Measurements from ENCODE around the gene HIF1AN. TPM values are rescaled to one million over a fixed set of nuclear protein-coding genes. Genes with fewer than 3 reads are reported as not detected.

HIF1AN gene
- total RNA-seq, 3 donors from 2014 or later (not counting 1 experiment from before 2014, with no cell fraction given), result 52.0 to 66.4 (median 58.7) TPM

DNA sequence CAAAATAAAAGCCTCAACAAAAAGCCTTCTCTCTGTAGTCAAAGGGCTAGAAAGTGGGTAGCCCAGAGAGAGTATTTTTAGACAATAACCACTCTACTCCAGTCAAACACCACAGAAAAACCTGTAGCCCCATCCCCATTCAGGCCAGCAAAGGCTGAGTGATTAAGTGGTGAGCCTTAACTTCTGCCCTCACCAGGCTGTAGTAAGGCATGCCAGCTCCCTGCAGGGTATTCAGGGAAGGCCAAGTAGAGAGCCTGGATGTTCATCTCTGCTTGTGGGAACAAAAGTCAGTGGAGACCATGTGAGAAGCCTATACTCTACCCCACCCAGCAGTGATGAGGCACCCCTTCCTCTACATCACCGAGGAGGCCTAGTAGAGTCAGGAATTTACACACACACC lies 51.2 kb downstream of the HIF1AN start:
- Mint-ChIP-seq H3K9me3 (no peaks in the 10 kb centered on the region), H3K4me1 (no peaks in the 10 kb centered on the region), H3K27me3 (ENCODE audit: low read depth in 2 of 2) (peaks cover 38 to 67% of the 10 kb centered on the region in 2 donors), H3K4me3 (no peak overlapping the region), H3K27ac (no peak overlapping the region), H3K36me3 (peaks cover 15% of the 10 kb centered on the region)
- no peak for ATAC-seq
- Histone ChIP-seq H3K9me3 (ENCODE audit: control insufficient read depth, insufficient read depth, low read length) (no peaks in the 10 kb centered on the region), H3K36me3 (ENCODE audit: control insufficient read depth, insufficient read depth, low read length) (no peaks in the 10 kb centered on the region), H3K27ac (ENCODE audit: low read length) (no peak overlapping the region), H3K4me1 (ENCODE audit: control insufficient read depth, insufficient read depth, low read length) (no peaks in the 10 kb centered on the region), H3K27me3 (ENCODE audit: control insufficient read depth, insufficient read depth, low read length) (peaks cover 23% of the 10 kb centered on the region), H3K4me3 (ENCODE audit: low read length) (no peak overlapping the region)
- no peak for DNase-seq
- WGBS (ENCODE audit: insufficient coverage), result 17% methylated on average over 1 of the region's 1 CpG
- TF ChIP-seq, protein P1, sequence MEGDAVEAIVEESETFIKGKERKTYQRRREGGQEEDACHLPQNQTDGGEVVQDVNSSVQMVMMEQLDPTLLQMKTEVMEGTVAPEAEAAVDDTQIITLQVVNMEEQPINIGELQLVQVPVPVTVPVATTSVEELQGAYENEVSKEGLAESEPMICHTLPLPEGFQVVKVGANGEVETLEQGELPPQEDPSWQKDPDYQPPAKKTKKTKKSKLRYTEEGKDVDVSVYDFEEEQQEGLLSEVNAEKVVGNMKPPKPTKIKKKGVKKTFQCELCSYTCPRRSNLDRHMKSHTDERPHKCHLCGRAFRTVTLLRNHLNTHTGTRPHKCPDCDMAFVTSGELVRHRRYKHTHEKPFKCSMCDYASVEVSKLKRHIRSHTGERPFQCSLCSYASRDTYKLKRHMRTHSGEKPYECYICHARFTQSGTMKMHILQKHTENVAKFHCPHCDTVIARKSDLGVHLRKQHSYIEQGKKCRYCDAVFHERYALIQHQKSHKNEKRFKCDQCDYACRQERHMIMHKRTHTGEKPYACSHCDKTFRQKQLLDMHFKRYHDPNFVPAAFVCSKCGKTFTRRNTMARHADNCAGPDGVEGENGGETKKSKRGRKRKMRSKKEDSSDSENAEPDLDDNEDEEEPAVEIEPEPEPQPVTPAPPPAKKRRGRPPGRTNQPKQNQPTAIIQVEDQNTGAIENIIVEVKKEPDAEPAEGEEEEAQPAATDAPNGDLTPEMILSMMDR (IDR thresholded peaks at IDR 0.05), result no peak
- intact Hi-C loops (cut with micrococcal nuclease), result no loop called here

DNA sequence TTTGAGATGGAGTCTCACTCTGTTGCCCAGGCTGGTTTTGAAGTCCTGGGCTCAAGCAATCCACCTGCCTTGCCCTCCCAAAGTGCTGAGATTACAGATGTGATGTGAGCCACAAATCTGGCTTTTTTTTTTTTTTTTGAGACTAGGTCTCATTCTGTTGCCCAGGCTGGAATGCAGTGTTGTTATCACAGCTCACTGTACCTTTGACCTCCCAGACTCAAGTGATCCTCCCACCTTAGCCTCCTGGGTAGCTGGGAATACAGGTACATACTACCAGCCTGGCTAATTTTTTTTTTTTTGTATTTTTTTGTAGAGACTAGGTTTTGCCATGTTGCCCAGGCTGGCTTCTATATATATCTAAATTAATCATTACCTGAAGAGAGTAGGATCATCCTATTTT lies 62.4 kb downstream of the HIF1AN start:
- Mint-ChIP-seq H3K4me3 (no peak overlapping the region), H3K36me3 (no peaks in the 10 kb centered on the region), H3K9me3 (no peaks in the 10 kb centered on the region), H3K4me1 (no peaks in the 10 kb centered on the region), H3K27me3 (ENCODE audit: low read depth in 2 of 2) (peaks cover 12 to 33% of the 10 kb centered on the region in 2 donors), H3K27ac (no peak overlapping the region)
- intact Hi-C loops (cut with micrococcal nuclease), result no loop called here
- H3K36me3 ChIP-seq (ENCODE audit: control insufficient read depth, insufficient read depth, low read length), result no peaks in the 10 kb centered on the region
- no peaks in the 10 kb centered on the region for H3K4me1 ChIP-seq (ENCODE audit: control insufficient read depth, insufficient read depth, low read length)
- ATAC-seq, result no peak
- H3K9me3 ChIP-seq (ENCODE audit: control insufficient read depth, insufficient read depth, low read length), result no peaks in the 10 kb centered on the region
- no peak overlapping the region for H3K27ac ChIP-seq (ENCODE audit: low read length)
- TF ChIP-seq, protein P1 (IDR thresholded peaks at IDR 0.05), result no peak
- H3K27me3 ChIP-seq (ENCODE audit: control insufficient read depth, insufficient read depth, low read length), result peaks cover 2% of the 10 kb centered on the region
- H3K4me3 ChIP-seq (ENCODE audit: low read length), result no peak overlapping the region
- DNase-seq, result no peak

DNA sequence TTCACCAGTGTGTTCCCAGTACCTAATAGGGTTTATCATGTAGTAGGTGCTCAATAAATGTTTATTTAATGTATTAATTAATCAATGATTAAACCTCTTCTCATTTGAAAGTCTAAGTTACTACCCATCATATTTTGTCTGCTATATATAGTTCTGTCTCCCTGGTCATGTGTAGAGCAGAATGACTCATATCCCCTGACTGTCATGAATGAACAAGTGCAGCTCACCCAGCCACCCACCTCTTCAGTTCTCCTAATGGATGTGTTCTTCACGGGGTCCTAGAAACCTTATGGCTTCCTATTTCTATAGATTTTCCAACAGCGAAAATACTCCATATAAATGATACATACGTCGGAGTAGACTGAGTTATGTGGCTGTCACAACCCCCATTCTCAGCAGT lies 64.5 kb downstream of the HIF1AN start:
- Mint-ChIP-seq H3K4me1 (no peaks in the 10 kb centered on the region), H3K27ac (no peak overlapping the region), H3K4me3 (no peak overlapping the region), H3K9me3 (peaks cover 0 to under 1% of the 10 kb centered on the region in 2 donors), H3K27me3 (ENCODE audit: low read depth in 2 of 2) (peaks cover 15 to 40% of the 10 kb centered on the region in 2 donors), H3K36me3 (no peaks in the 10 kb centered on the region)
- Histone ChIP-seq H3K4me1 (ENCODE audit: control insufficient read depth, insufficient read depth, low read length) (no peaks in the 10 kb centered on the region), H3K9me3 (ENCODE audit: control insufficient read depth, insufficient read depth, low read length) (no peaks in the 10 kb centered on the region), H3K27ac (ENCODE audit: low read length) (no peak overlapping the region), H3K27me3 (ENCODE audit: control insufficient read depth, insufficient read depth, low read length) (peaks cover 4% of the 10 kb centered on the region), H3K4me3 (ENCODE audit: low read length) (no peak overlapping the region), H3K36me3 (ENCODE audit: control insufficient read depth, insufficient read depth, low read length) (no peaks in the 10 kb centered on the region)
- DNase-seq (no peak), ATAC-seq (no peak)
- TF ChIP-seq, protein P1 (IDR thresholded peaks at IDR 0.05), result no peak
- intact Hi-C loops (cut with micrococcal nuclease), result no loop called here
- 100% methylated on average over 1 of the region's 4 CpGs for WGBS (ENCODE audit: insufficient coverage)

DNA sequence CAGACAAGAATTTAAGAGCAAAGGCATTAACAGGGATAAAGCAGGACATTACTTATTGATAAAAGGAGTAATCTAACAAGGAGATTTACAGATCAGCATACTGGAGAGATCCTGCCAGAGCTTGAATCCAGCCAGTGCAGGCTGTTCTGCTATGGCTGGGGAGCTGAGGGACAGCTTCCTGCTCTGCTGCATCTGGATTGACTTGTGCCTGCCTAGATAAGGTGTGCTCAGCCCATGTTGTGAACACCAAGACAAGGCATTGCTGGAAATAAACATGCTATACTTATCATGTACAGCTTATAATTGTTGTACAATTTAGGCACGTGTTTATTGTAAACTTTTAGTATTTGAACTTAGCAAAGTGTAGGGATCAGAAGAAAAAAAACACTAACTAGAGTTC lies 71.7 kb downstream of the HIF1AN start:
- Histone ChIP-seq H3K36me3 (ENCODE audit: control insufficient read depth, insufficient read depth, low read length) (no peaks in the 10 kb centered on the region), H3K27ac (ENCODE audit: low read length) (no peak overlapping the region), H3K9me3 (ENCODE audit: control insufficient read depth, insufficient read depth, low read length) (no peaks in the 10 kb centered on the region), H3K4me1 (ENCODE audit: control insufficient read depth, insufficient read depth, low read length) (no peaks in the 10 kb centered on the region), H3K27me3 (ENCODE audit: control insufficient read depth, insufficient read depth, low read length) (peaks cover 7% of the 10 kb centered on the region), H3K4me3 (ENCODE audit: low read length) (no peak overlapping the region)
- H3K27ac Mint-ChIP-seq, result no peak overlapping the region
- H3K4me3 Mint-ChIP-seq, result no peak overlapping the region
- TF ChIP-seq, protein P1 (IDR thresholded peaks at IDR 0.05), result no peak
- intact Hi-C loops (cut with micrococcal nuclease), result no loop called here
- ATAC-seq, result no peak
- WGBS (ENCODE audit: insufficient coverage), result 44% methylated on average over 1 of the region's 1 CpG
- no peak for DNase-seq
- no peaks in the 10 kb centered on the region for H3K4me1 Mint-ChIP-seq
- no peaks in the 10 kb centered on the region for H3K36me3 Mint-ChIP-seq
- H3K27me3 Mint-ChIP-seq (ENCODE audit: low read depth in 2 of 2), result peaks cover 21 to 40% of the 10 kb centered on the region in 2 donors
- H3K9me3 Mint-ChIP-seq, result peaks cover 0 to 2% of the 10 kb centered on the region in 2 donors
